Measurements from ENCODE around the gene UNC119. TPM values are rescaled to one million over a fixed set of nuclear protein-coding genes. Genes with fewer than 3 reads are reported as not detected.
A peak's percentile ranks its signal among the peaks of the same experiment; 100 is the strongest.

The UNC119 gene
- polyA plus RNA-seq, 2 of the 4 experiments (the other 2 are of a cell fraction), result 27.8 to 50.5 TPM

GRCh38 chr17:28529013-28529400 lies 23.4 kb downstream of the UNC119 start:
- 78% methylated on average over 3 of the region's 3 CpGs for WGBS (ENCODE audit: missing lambda C conversion rate)
- H3K4me1 ChIP-seq, result peaks cover 31% of the 10 kb centered on the region
- POLR2A ChIA-PET, result no interaction called here

DNA sequence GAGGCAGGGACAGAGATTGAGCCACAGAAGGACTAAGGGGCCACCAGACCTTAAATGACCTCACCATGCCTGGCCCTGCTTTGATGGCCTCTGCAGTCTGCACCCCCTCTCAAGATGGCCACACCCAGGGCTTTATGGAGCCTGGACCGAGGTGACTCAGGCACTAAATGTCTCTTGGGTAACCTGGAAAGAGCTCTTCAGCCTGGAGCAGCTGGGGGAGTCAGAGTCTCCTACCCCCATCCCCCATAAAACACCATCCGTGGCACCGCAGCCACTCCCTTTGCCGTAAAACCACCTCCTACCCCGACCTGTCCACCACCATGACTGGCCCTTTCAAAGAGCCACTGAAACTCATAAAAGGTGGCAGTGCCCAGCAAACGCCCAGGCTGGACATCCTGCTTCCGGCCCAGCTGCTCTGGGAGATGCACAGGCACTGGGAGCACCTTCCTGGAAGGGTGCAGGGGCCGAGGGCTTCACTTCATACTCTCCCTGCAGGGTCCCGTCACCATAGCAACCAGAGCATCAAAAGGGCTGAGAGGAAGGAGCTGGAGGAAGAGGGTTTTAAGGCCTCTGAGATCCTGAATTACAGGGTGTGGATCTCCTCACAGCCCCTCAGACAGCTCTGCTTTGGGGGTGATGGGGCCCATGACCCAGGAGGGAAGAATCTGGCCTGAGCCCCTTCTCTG lies 24.0 kb downstream of the UNC119 start:
- H3K9me3 ChIP-seq, result no peaks in the 10 kb centered on the region
- no peak for FAIRE-seq
- ChIA-PET POLR2A (no interaction called here), CTCF (interaction anchor here (0.6 to 15.1 kb wide), 7 partner anchors 9 to 112 kb away, joined by 3 to 143 read pairs (median 7); no protein-coding TSS in a partner anchor)
- H3K4me2 ChIP-seq, result no peak overlapping the region
- no peak for DNase-seq (ENCODE audit: low read depth in 1 of 2, low spot score in 1 of 2)
- H3K4me3 ChIP-seq, result no peak overlapping the region
- peak overlapping the region in 1 of 2 experiments; percentile 7; a peak in 3 of 6 replicates for H3K27ac ChIP-seq
- ATAC-seq, result peak in 1 of 2 experiments; percentile 31; a peak in 2 of 6 replicates
- H3K4me1 ChIP-seq, result peaks cover 31% of the 10 kb centered on the region
- no peak for TF ChIP-seq PHF8 (IDR thresholded peaks at IDR 0.05; ENCODE audit: borderline replicate concordance, low read depth)
- TF ChIP-seq MYC (IDR thresholded peaks at IDR 0.05; ENCODE audit: borderline replicate concordance, low read length), result no peak
- no peak for TF ChIP-seq HES2 (IDR thresholded peaks at IDR 0.05)
- TF ChIP-seq FOSL2 (IDR thresholded peaks at IDR 0.05), result no peak
- TF ChIP-seq FOSL2 (CRISPR knock-in tag; IDR thresholded peaks at IDR 0.05), result no peak
- TF ChIP-seq, protein P1, sequence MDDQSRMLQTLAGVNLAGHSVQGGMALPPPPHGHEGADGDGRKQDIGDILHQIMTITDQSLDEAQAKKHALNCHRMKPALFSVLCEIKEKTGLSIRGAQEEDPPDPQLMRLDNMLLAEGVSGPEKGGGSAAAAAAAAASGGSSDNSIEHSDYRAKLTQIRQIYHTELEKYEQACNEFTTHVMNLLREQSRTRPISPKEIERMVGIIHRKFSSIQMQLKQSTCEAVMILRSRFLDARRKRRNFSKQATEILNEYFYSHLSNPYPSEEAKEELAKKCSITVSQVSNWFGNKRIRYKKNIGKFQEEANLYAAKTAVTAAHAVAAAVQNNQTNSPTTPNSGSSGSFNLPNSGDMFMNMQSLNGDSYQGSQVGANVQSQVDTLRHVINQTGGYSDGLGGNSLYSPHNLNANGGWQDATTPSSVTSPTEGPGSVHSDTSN (IDR thresholded peaks at IDR 0.05), result no peak
- no peak for TF ChIP-seq EHMT2 (IDR thresholded peaks at IDR 0.05; ENCODE audit: low read depth)
- TF ChIP-seq RNF2 (IDR thresholded peaks at IDR 0.05; ENCODE audit: borderline replicate concordance, low read depth), result no peak
- WGBS (ENCODE audit: missing lambda C conversion rate), result 54% methylated on average over 9 of the region's 9 CpGs

More at GRCh38 chr17:28529013-28529400, 23.4 kb downstream of the UNC119 start:
- Histone ChIP-seq H3K27ac (no peak overlapping the region), H3K4me3 (no peak overlapping the region), H3K4me2 (no peak overlapping the region), H3K9me3 (no peaks in the 10 kb centered on the region)
- FAIRE-seq, result no peak
- CTCF ChIA-PET, result interaction anchor here (0.7 to 15.1 kb wide), 8 partner anchors 8 to 112 kb away, joined by 3 to 143 read pairs (median 6); no protein-coding TSS in a partner anchor
- no peak for TF ChIP-seq RCOR1 (IDR thresholded peaks at IDR 0.05; ENCODE audit: low read depth, low read length)
- TF ChIP-seq RAD21 (conservative IDR thresholded peaks at IDR 0.05 in 1 of 2, IDR thresholded peaks at IDR 0.05 in 1 of 2), result no peak
- TF ChIP-seq BHLHE40 (IDR thresholded peaks at IDR 0.05; ENCODE audit: low read depth, low read length), result no peak
- TF ChIP-seq RARB (CRISPR knock-in tag; IDR thresholded peaks at IDR 0.05), result no peak
- TF ChIP-seq TP53 (CRISPR knock-in tag; IDR thresholded peaks at IDR 0.05), result no peak
- no peak for TF ChIP-seq POLR2AphosphoS2 (conservative IDR thresholded peaks at IDR 0.05; ENCODE audit: low read length)
- TF ChIP-seq POLR2A (IDR thresholded peaks at IDR 0.05; ENCODE audit: low read length), result no peak
- ATAC-seq, result no peak
- no peak for DNase-seq (ENCODE audit: low read depth in 1 of 2, low spot score in 1 of 2)

GRCh38 chr17:28527859-28528258 lies 24.6 kb downstream of the UNC119 start:
- ATAC-seq, result no peak
- no peak for DNase-seq (ENCODE audit: low read depth in 1 of 2, low spot score in 1 of 2)
- ChIA-PET POLR2A (no interaction called here), CTCF (interaction anchor here (0.6 to 15.1 kb wide), 7 partner anchors 10 to 111 kb away, joined by 3 to 143 read pairs (median 7); no protein-coding TSS in a partner anchor)
- Histone ChIP-seq H3K4me1 (peaks cover 31% of the 10 kb centered on the region), H3K4me3 (no peak overlapping the region), H3K4me2 (no peak overlapping the region), H3K27ac (peak overlapping the region in 1 of 2 experiments; percentile 7; a peak in 3 of 6 replicates), H3K9me3 (no peaks in the 10 kb centered on the region)
- TF ChIP-seq KDM1A (IDR thresholded peaks at IDR 0.05; ENCODE audit: low read depth), result no peak
- FAIRE-seq, result no peak
- WGBS (ENCODE audit: missing lambda C conversion rate), result 76% methylated on average over 2 of the region's 2 CpGs

DNA sequence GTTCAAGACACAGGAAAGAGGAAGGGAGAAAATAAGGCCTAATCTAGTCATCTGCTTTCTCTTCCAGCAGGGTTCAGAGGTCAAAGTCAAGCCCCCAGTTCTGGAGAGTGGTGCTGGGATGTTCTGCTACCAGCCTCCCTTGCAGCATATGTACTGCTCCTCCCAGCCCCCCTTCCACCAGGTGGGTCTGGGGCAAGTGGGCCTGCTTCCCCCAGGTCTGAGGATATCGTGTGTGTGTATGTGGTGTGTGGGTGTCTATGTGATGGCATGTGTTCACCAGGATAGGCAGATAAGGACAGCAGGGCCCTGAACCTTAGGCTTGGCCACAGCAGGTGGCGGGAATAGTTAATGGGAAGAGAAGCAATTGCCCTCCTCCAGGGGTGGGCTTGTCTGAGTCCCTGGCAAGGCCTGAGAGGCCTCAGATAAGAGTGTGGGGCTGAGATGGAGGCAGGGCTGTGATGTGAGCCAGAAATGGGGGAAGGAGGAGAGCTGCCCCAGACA lies 25.2 kb downstream of the UNC119 start:
- no peak for DNase-seq (ENCODE audit: low read depth in 1 of 2, low spot score in 1 of 2)
- FAIRE-seq, result no peak
- H3K4me1 ChIP-seq, result peaks cover 31% of the 10 kb centered on the region
- ChIA-PET POLR2A (no interaction called here), CTCF (interaction anchor here (1.0 to 15.1 kb wide), 8 partner anchors 10 to 32 kb away, joined by 4 to 143 read pairs (median 9); no protein-coding TSS in a partner anchor)
- H3K9me3 ChIP-seq, result no peaks in the 10 kb centered on the region
- no peak for ATAC-seq
- no peak overlapping the region for H3K4me3 ChIP-seq
- 90% methylated on average over 2 of the region's 2 CpGs for WGBS (ENCODE audit: missing lambda C conversion rate)
- H3K27ac ChIP-seq, result no peak overlapping the region; a peak in 1 of 6 replicates
- H3K4me2 ChIP-seq, result no peak overlapping the region
- TF ChIP-seq, protein P2, sequence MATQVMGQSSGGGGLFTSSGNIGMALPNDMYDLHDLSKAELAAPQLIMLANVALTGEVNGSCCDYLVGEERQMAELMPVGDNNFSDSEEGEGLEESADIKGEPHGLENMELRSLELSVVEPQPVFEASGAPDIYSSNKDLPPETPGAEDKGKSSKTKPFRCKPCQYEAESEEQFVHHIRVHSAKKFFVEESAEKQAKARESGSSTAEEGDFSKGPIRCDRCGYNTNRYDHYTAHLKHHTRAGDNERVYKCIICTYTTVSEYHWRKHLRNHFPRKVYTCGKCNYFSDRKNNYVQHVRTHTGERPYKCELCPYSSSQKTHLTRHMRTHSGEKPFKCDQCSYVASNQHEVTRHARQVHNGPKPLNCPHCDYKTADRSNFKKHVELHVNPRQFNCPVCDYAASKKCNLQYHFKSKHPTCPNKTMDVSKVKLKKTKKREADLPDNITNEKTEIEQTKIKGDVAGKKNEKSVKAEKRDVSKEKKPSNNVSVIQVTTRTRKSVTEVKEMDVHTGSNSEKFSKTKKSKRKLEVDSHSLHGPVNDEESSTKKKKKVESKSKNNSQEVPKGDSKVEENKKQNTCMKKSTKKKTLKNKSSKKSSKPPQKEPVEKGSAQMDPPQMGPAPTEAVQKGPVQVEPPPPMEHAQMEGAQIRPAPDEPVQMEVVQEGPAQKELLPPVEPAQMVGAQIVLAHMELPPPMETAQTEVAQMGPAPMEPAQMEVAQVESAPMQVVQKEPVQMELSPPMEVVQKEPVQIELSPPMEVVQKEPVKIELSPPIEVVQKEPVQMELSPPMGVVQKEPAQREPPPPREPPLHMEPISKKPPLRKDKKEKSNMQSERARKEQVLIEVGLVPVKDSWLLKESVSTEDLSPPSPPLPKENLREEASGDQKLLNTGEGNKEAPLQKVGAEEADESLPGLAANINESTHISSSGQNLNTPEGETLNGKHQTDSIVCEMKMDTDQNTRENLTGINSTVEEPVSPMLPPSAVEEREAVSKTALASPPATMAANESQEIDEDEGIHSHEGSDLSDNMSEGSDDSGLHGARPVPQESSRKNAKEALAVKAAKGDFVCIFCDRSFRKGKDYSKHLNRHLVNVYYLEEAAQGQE (IDR thresholded peaks at IDR 0.05), result no peak
- TF ChIP-seq MYC (IDR thresholded peaks at IDR 0.05; ENCODE audit: borderline replicate concordance, low read length) (no peak), GATA3 (IDR thresholded peaks at IDR 0.05; ENCODE audit: borderline replicate concordance) (no peak), EP300 (IDR thresholded peaks at IDR 0.05) (no peak), FOSL2 (IDR thresholded peaks at IDR 0.05) (no peak), FOSL2 (CRISPR knock-in tag; IDR thresholded peaks at IDR 0.05) (no peak), ZSCAN20 (CRISPR knock-in tag; IDR thresholded peaks at IDR 0.05) (no peak), RFX5 (IDR thresholded peaks at IDR 0.05) (no peak), CBX8 (IDR thresholded peaks at IDR 0.05) (no peak), SREBF2 (IDR thresholded peaks at IDR 0.05) (no peak)
